H1 (cell line): ENCODE results near the gene TMEM63C. TPM values are rescaled to one million over a fixed set of nuclear protein-coding genes. Genes with fewer than 3 reads are reported as not detected.

Experiments used
- CTCF ChIA-PET: fragments of 300-600 bp; sonication (Branson Sonifier 250); formaldehyde crosslinking; loops from one replicate; lab custom pipeline; 2021; ENCODE audit not compliant: partially characterized antibody; lab: Charles Lee
- POLR2A ChIA-PET: fragments of 300-600 bp; sonication (Branson Sonifier 250); formaldehyde crosslinking; loops from one replicate; lab custom pipeline; 2021; ENCODE audit warnings: inconsistent platforms; ENCODE audit not compliant: partially characterized antibody; lab: Charles Lee
- DNase-seq, 2 experiments: peaks; one replicate each; pipeline versions ENCODE4 v3.0.0 to v3.0.0-alpha.2; 2010 to 2022; ENCODE audit warnings: low spot score in 2 of 2, low read depth in 1 of 2, mixed read lengths in 1 of 2
- FAIRE-seq: peaks from 2 replicates; lab custom pipeline; 2011; peaks lifted over from hg19 to GRCh38; lab: Jason Lieb, UNC
- H2AFZ ChIP-seq: 2 replicates; pipeline ENCODE4 v1.8.1; 2012; ENCODE audit warnings: low read length, inconsistent platforms
- H2AK5ac ChIP-seq: 2 replicates; pipeline ENCODE4 v1.6.1; 2013; ENCODE audit warnings: low read depth, low read length
- H2BK120ac ChIP-seq: replicated peaks from 2 replicates; pipeline ENCODE3; 2013; ENCODE audit warnings: low read depth, low read length, inconsistent platforms
- H2BK12ac ChIP-seq: 2 replicates; pipeline ENCODE4 v1.6.1; 2013; ENCODE audit warnings: low read depth, low read length
- H2BK15ac ChIP-seq: 2 replicates; pipeline ENCODE4 v1.6.1; 2013; ENCODE audit warnings: low read length
- H2BK20ac ChIP-seq: 2 replicates; pipeline ENCODE4 v1.6.1; 2013; ENCODE audit warnings: low read length
- H2BK5ac ChIP-seq: 2 replicates; pipeline ENCODE4 v1.6.1; 2013; ENCODE audit warnings: low read depth, low read length
- H3K14ac ChIP-seq: 2 replicates; pipeline ENCODE4 v1.6.1; 2013; ENCODE audit warnings: inconsistent platforms; ENCODE audit not compliant: insufficient read length
- H3K18ac ChIP-seq: 2 replicates; pipeline ENCODE4 v1.6.1; 2013; ENCODE audit warnings: low read length; ENCODE audit errors: extremely low read depth
- H3K23ac ChIP-seq: 2 replicates; pipeline ENCODE4 v1.6.1; 2013; ENCODE audit warnings: inconsistent platforms; ENCODE audit not compliant: insufficient read length
- H3K23me2 ChIP-seq: 2 replicates; pipeline ENCODE4 v1.6.1; 2013; ENCODE audit warnings: low read depth, low read length
- H3K27ac ChIP-seq: 2 replicates; pipeline ENCODE4 v1.6.1; 2011; ENCODE audit warnings: low read depth, low read length, inconsistent platforms
- H3K27me3 ChIP-seq, 4 experiments: replicated peaks in 1 of 4; 1 replicate in 1 of 4; 2 replicates in 3 of 4; pipeline versions ENCODE4 v1.6.1 to v1.8.1; 2011 to 2013; ENCODE audit warnings: low read length in 3 of 4, mild to moderate bottlenecking in 3 of 4, inconsistent platforms in 2 of 4, mixed read lengths in 2 of 4, moderate library complexity in 1 of 4; ENCODE audit not compliant: control insufficient read depth in 3 of 4, insufficient read depth in 3 of 4; ENCODE audit errors: extremely low read depth in 1 of 4
- H3K36me3 ChIP-seq, 4 experiments: 2 replicates each; pipeline versions ENCODE4 v1.6.1 to v1.8.1; 2011 to 2013; ENCODE audit warnings: mild to moderate bottlenecking in 4 of 4, low read length in 3 of 4, moderate library complexity in 2 of 4, control low read depth in 1 of 4, inconsistent platforms in 1 of 4; ENCODE audit not compliant: insufficient read depth in 4 of 4, control insufficient read depth in 2 of 4
- H3K4ac ChIP-seq: replicated peaks from 2 replicates; pipeline ENCODE3; 2013; ENCODE audit warnings: low read length, low read depth, mixed read lengths, inconsistent platforms; ENCODE audit not compliant: insufficient read length
- H3K4me1 ChIP-seq, 4 experiments: replicated peaks in 1 of 4; 1 replicate in 1 of 4; 2 replicates in 3 of 4; pipeline versions ENCODE4 v1.6.1 to v1.8.1; 2011 to 2013; ENCODE audit warnings: low read length in 3 of 4, inconsistent platforms in 2 of 4, mixed read lengths in 1 of 4; ENCODE audit not compliant: insufficient read depth in 4 of 4, control insufficient read depth in 3 of 4
- H3K4me2 ChIP-seq, 2 experiments: 2 replicates each; pipeline versions ENCODE4 v1.6.1 to v1.8.1; 2011 to 2013; ENCODE audit warnings: low read depth in 2 of 2, low read length in 2 of 2, control low read depth in 1 of 2, inconsistent platforms in 1 of 2, mild to moderate bottlenecking in 1 of 2; ENCODE audit not compliant: insufficient read depth in 1 of 2
- H3K4me3 ChIP-seq, 4 experiments: fragments of 200-600, 300-600 bp in 1 of 4; sonication (generic), shearing (Covaris generic), sonication (Bioruptor Twin) in 1 of 4; 2 replicates each; pipeline versions ENCODE4 v1.5.1 to v1.8.1; 2011 to 2016; ENCODE audit warnings: low read length in 4 of 4, low read depth in 3 of 4, control low read depth in 2 of 4, inconsistent platforms in 2 of 4, mild to moderate bottlenecking in 2 of 4, mixed read lengths in 1 of 4, moderate library complexity in 1 of 4; ENCODE audit not compliant: insufficient read depth in 2 of 4; ENCODE audit errors: extremely low read depth in 1 of 4
- H3K56ac ChIP-seq: replicated peaks from 2 replicates; pipeline ENCODE3; 2013; ENCODE audit warnings: low read depth, mild to moderate bottlenecking, mixed read lengths, low read length, inconsistent platforms; ENCODE audit not compliant: insufficient read length
- H3K79me1 ChIP-seq: 2 replicates; pipeline ENCODE4 v1.6.1; 2013; ENCODE audit warnings: low read depth, low read length, control low read depth
- H3K79me2 ChIP-seq, 2 experiments: 2 replicates each; pipeline versions ENCODE4 v1.6.1 to v1.8.1; 2012 to 2013; ENCODE audit warnings: low read length in 2 of 2, mild to moderate bottlenecking in 2 of 2, inconsistent platforms in 1 of 2; ENCODE audit not compliant: insufficient read depth in 2 of 2, control insufficient read depth in 1 of 2
- H3K9ac ChIP-seq, 4 experiments: replicated peaks in 1 of 4; 1 replicate in 1 of 4; 2 replicates in 3 of 4; pipeline versions ENCODE4 v1.6.1 to v1.8.1; 2011 to 2013; ENCODE audit warnings: low read depth in 3 of 4, low read length in 3 of 4, control low read depth in 2 of 4, mild to moderate bottlenecking in 2 of 4, moderate library complexity in 2 of 4, inconsistent platforms in 1 of 4; ENCODE audit errors: extremely low read depth in 1 of 4
- H3K9me3 ChIP-seq, 2 experiments: 2 replicates each; pipeline versions ENCODE4 v1.6.1 to v1.8.1; 2012 to 2013; ENCODE audit warnings: mild to moderate bottlenecking in 2 of 2, moderate library complexity in 2 of 2, control low read depth in 1 of 2, inconsistent platforms in 1 of 2, low read depth in 1 of 2, low read length in 1 of 2, mixed read lengths in 1 of 2; ENCODE audit not compliant: insufficient read depth in 2 of 2
- H4K20me1 ChIP-seq, 2 experiments: replicated peaks in 1 of 2; 2 replicates each; pipeline versions ENCODE3 to v1.8.1; 2011 to 2013; ENCODE audit warnings: inconsistent platforms in 2 of 2, low read length in 2 of 2, mild to moderate bottlenecking in 1 of 2; ENCODE audit not compliant: insufficient read depth in 2 of 2, control insufficient read depth in 1 of 2
- H4K5ac ChIP-seq: 2 replicates; pipeline ENCODE4 v1.6.1; 2013; ENCODE audit warnings: low read length, low read depth, mixed read lengths, inconsistent platforms; ENCODE audit not compliant: insufficient read length
- H4K8ac ChIP-seq: 2 replicates; pipeline ENCODE4 v1.8.0; 2013; ENCODE audit warnings: mild to moderate bottlenecking, moderate library complexity, low read length, inconsistent platforms; ENCODE audit not compliant: insufficient read depth; ENCODE audit errors: extremely low read depth
- H4K91ac ChIP-seq: replicated peaks from 2 replicates; pipeline ENCODE3; 2013; ENCODE audit warnings: low read length, mixed read lengths, inconsistent platforms; ENCODE audit not compliant: insufficient read length
- BACH1 ChIP-seq: IDR thresholded peaks from 2 replicates; pipeline ENCODE4 v1.6.1; 2012; ENCODE audit warnings: low read length, improper control_type of control experiment
- BRCA1 ChIP-seq: IDR thresholded peaks from 2 replicates; pipeline ENCODE4 v1.6.1; 2012; ENCODE audit warnings: low read depth, low read length, improper control_type of control experiment
- CREB1 ChIP-seq: IDR thresholded peaks from 2 replicates; pipeline ENCODE4 v1.6.1; 2012; ENCODE audit warnings: inconsistent platforms
- EP300 ChIP-seq, 2 experiments: IDR thresholded peaks; 1 replicate in 1 of 2; 2 replicates in 1 of 2; pipeline ENCODE4 v1.6.1; 2011 to 2012; ENCODE audit warnings: low read depth in 2 of 2, low read length in 2 of 2, mild to moderate bottlenecking in 2 of 2, borderline replicate concordance in 1 of 2, inconsistent platforms in 1 of 2, moderate library complexity in 1 of 2
- GTF2F1 ChIP-seq: IDR thresholded peaks from 2 replicates; pipeline ENCODE4 v1.6.1; 2012; ENCODE audit warnings: low read depth, low read length, improper control_type of control experiment, borderline replicate concordance
- HDAC2 ChIP-seq, 2 experiments: fragments of 300-600 bp in 1 of 2; sonication (generic) in 1 of 2; IDR thresholded peaks; 2 replicates each; pipeline ENCODE4 v1.6.1; 2011 to 2012; ENCODE audit warnings: low read depth in 2 of 2, low read length in 2 of 2, mild to moderate bottlenecking in 2 of 2, moderate library complexity in 2 of 2, borderline replicate concordance in 1 of 2, inconsistent platforms in 1 of 2
- NANOG ChIP-seq: IDR thresholded peaks from 2 replicates; pipeline ENCODE4 v1.6.1; 2011; ENCODE audit warnings: low read length, low read depth, mild to moderate bottlenecking, inconsistent platforms; ENCODE audit not compliant: insufficient read depth, poor library complexity, severe bottlenecking
- NRF1 ChIP-seq: IDR thresholded peaks from 2 replicates; pipeline ENCODE4 v1.6.1; 2011; ENCODE audit warnings: mild to moderate bottlenecking, low read depth, low read length, improper control_type of control experiment
- RAD21 ChIP-seq, 2 experiments: IDR thresholded peaks in 1 of 2; conservative IDR thresholded peaks in 1 of 2; 2 replicates each; pipeline ENCODE4 v1.6.1; 2011; ENCODE audit warnings: low read depth in 2 of 2, low read length in 2 of 2, improper control_type of control experiment in 1 of 2, inconsistent platforms in 1 of 2, mild to moderate bottlenecking in 1 of 2, moderate library complexity in 1 of 2
- RBBP5 ChIP-seq: IDR thresholded peaks from 2 replicates; pipeline ENCODE4 v1.7.1; 2012; ENCODE audit warnings: low read depth, mild to moderate bottlenecking, inconsistent platforms, low read length, moderate library complexity, borderline replicate concordance
- RNF2 ChIP-seq: fragments of 200-900, 300-1000 bp; sonication (generic); IDR thresholded peaks from 2 replicates; pipeline ENCODE4 v1.7.1; 2016; ENCODE audit warnings: borderline replicate concordance, low read depth, mild to moderate bottlenecking, antibody characterized with exemption, low read length; ENCODE audit not compliant: poor library complexity, severe bottlenecking; ENCODE audit errors: missing control alignments
- SIN3A ChIP-seq, 2 experiments: IDR thresholded peaks in 1 of 2; conservative IDR thresholded peaks in 1 of 2; 2 replicates each; pipeline ENCODE4 v1.6.1; 2011 to 2012; ENCODE audit warnings: low read length in 2 of 2, improper control_type of control experiment in 1 of 2, low read depth in 1 of 2, mild to moderate bottlenecking in 1 of 2
- WGBS, 2 experiments: shearing (Covaris generic) in 1 of 2; methylation state at CpG; one replicate each; pipeline versions ENCODE4 v1.1.6 to v1.1.7; 2013 to 2015; ENCODE audit warnings: low lambda C conversion rate in 2 of 2, mixed read lengths in 2 of 2, inconsistent platforms in 1 of 2, low coverage in 1 of 2, missing lambda C conversion rate in 1 of 2; ENCODE audit not compliant: insufficient replicate concordance in 2 of 2, insufficient coverage in 1 of 2, insufficient read length in 1 of 2; ENCODE audit errors: extremely low coverage in 1 of 2, missing lambda C conversion rate in 1 of 2; 5-methylcytosine and 5-hydroxymethylcytosine counted together
- polyA plus RNA-seq, 7 experiments: library from polyadenylated mRNA; depleted of rRNA in 3 of 7; stranded (reverse) in 5 of 7; unstranded in 2 of 7; fragments of >200 nt in 5 of 7; fragments of 200-250 nt in 2 of 7; gene quantifications; 1 replicate in 5 of 7; 2 replicates in 1 of 7; 4 replicates in 1 of 7; pipeline versions ENCODE4 v1.2.1 to v1.2.3, GENCODE V29; 2011 to 2013; ENCODE audit warnings: missing spikeins in 2 of 7, mixed read lengths in 2 of 7
- total RNA-seq: library from RNA; stranded (reverse); fragmentation: NEBNext Ultra II Directional; extraction: Animal tissue kit (Norgen Biotek cat#: 25700); gene quantifications from 2 replicates; pipeline ENCODE4 v1.2.1, GENCODE V29; 2021

The TMEM63C gene
- total and polyA plus RNA-seq, 2 of the 8 experiments (the other 6 are each of a cell fraction or from before 2014, with no cell fraction given), result 3.0 to 7.6 TPM

DNA sequence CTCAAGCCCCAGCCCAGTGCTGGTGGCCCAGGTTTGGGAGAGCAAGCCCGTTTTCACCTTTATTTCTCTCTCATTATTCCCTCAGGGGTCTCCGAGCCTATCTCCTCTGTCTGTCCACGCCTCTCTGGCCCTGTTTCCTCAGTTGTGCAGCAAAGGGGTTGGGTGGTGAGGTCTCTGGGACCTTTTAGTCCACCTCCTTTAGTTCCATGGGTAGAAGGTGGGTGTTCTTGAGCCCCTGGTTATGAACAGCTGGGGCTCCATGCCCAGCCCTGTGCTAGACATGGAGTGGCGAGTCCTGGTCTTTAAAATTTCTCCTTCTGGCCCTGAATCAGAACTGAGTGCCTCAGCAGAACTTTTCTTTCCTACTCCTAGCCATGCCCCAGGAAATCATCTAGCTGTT lies 90.7 kb downstream of the TMEM63C start:
- Histone ChIP-seq H4K5ac (no peak overlapping the region), H2BK15ac (no peak overlapping the region), H4K20me1 (peaks cover 0 to 1% of the 10 kb centered on the region in 2 experiments), H3K27ac (no peak overlapping the region), H3K4me2 (no peak overlapping the region), H4K8ac (no peak overlapping the region), H3K9ac (no peak overlapping the region), H3K18ac (no peak overlapping the region), H3K56ac (no peak overlapping the region), H3K4me1 (peaks cover 0 to 9% (median 5%) of the 10 kb centered on the region in 4 experiments; a peak in 3 of 7 replicates), H3K23me2 (peaks cover 5% of the 10 kb centered on the region; the same call in 1 of the 2 replicates), H2BK5ac (no peak overlapping the region), H3K79me1 (no peaks in the 10 kb centered on the region), H3K27me3 (peaks cover 15 to 49% (median 41%) of the 10 kb centered on the region in 4 experiments), H3K9me3 (no peaks in the 10 kb centered on the region), H2BK12ac (no peak overlapping the region), H3K14ac (no peak overlapping the region), H3K23ac (no peak overlapping the region), H3K79me2 (no peaks in the 10 kb centered on the region), H2AK5ac (no peak overlapping the region), H2BK120ac (no peak overlapping the region), H3K4me3 (no peak overlapping the region), H3K36me3 (0 out of 8 replicates have a peak, but pooled peaks cover 0 to 5% (median 0%) of the 10 kb centered on the region in 4 experiments), H3K4ac (no peak overlapping the region), H2BK20ac (no peak overlapping the region), H2AFZ (no peak overlapping the region), H4K91ac (no peak overlapping the region)
- ChIA-PET POLR2A (interaction anchor here (1.0 kb wide), 1 partner anchor 113 kb away, joined by 3 read pairs; no protein-coding TSS in a partner anchor), CTCF (interaction anchor here (0.7 to 1.4 kb wide), 2 partner anchors 141 to 179 kb away, joined by 3 read pairs; no protein-coding TSS in a partner anchor)
- 88% methylated on average over 4 of the region's 4 CpGs; no CpG with 5 or more reads in 1 of the 2 experiments for WGBS, 2 experiments
- DNase-seq, result no peak
- FAIRE-seq, result no peak
- TF ChIP-seq CREB1, result no peak
- no peak for TF ChIP-seq SIN3A (conservative IDR thresholded peaks at IDR 0.05 in 1 of 2, IDR thresholded peaks at IDR 0.05 in 1 of 2; ENCODE audit: low read depth in 1 of 2, low read length in 2 of 2)
- TF ChIP-seq BACH1, result no peak
- no peak for TF ChIP-seq NANOG
- no peak for TF ChIP-seq BRCA1
- no peak for TF ChIP-seq HDAC2 (IDR thresholded peaks at IDR 0.05; ENCODE audit: borderline replicate concordance in 1 of 2, low read depth in 2 of 2, low read length in 2 of 2)
- TF ChIP-seq GTF2F1, result no peak
- no peak for TF ChIP-seq EP300 (IDR thresholded peaks at IDR 0.05; ENCODE audit: borderline replicate concordance in 1 of 2, low read depth in 2 of 2, low read length in 2 of 2)
- TF ChIP-seq NRF1, result no peak
- TF ChIP-seq RNF2, result no peak
- no peak for TF ChIP-seq RAD21 (IDR thresholded peaks at IDR 0.05 in 1 of 2, conservative IDR thresholded peaks at IDR 0.05 in 1 of 2; ENCODE audit: low read depth in 2 of 2, low read length in 2 of 2)
- no peak for TF ChIP-seq RBBP5
